DOHH2 (cell line): ENCODE measurements around the gene PPCDC.
"Not testable (repeated sequence)": the region's sequence is repeated elsewhere in the genome, so short reads cannot be mapped to it uniquely, and the experiment has no call there.

Experiments
- H3F3A ChIP-seq: fragments of 200-600 bp; sonication (generic), shearing (Covaris generic); 2 replicates; pipeline ENCODE4 v1.6.0; 2016; ENCODE audit warnings: antibody characterized with exemption, mild to moderate bottlenecking; ENCODE audit not compliant: control insufficient read depth, insufficient read depth
- H3K27ac ChIP-seq: fragments of 200-600 bp; sonication (generic); 2 replicates; pipeline ENCODE4 v1.5.1; 2014; ENCODE audit warnings: low read depth, mild to moderate bottlenecking, low read length, moderate library complexity
- H3K27me3 ChIP-seq: fragments of 200-600 bp; sonication (generic); 2 replicates; pipeline ENCODE4 v1.6.1; 2014; ENCODE audit warnings: mild to moderate bottlenecking, low read length, mixed read lengths; ENCODE audit not compliant: control insufficient read depth
- H3K36me3 ChIP-seq: fragments of 200-600 bp; sonication (generic); 2 replicates; pipeline ENCODE4 v1.6.1; 2014; ENCODE audit warnings: mild to moderate bottlenecking, low read length, moderate library complexity, mixed read lengths; ENCODE audit not compliant: control insufficient read depth
- H3K4me1 ChIP-seq: fragments of 200-600 bp; sonication (generic); 2 replicates; pipeline ENCODE4 v1.6.1; 2014; ENCODE audit warnings: mild to moderate bottlenecking, low read length, mixed read lengths; ENCODE audit not compliant: control insufficient read depth
- H3K4me2 ChIP-seq: fragments of 200-600 bp; sonication (generic); 2 replicates; pipeline ENCODE4 v1.6.0; 2014; ENCODE audit warnings: mild to moderate bottlenecking, low read length, moderate library complexity
- H3K4me3 ChIP-seq: fragments of 200-600 bp; sonication (generic); 2 replicates; pipeline ENCODE4 v1.5.1; 2014; ENCODE audit warnings: mild to moderate bottlenecking, low read length, mixed read lengths
- H3K79me2 ChIP-seq: fragments of 200-600 bp; sonication (generic); 2 replicates; pipeline ENCODE4 v1.6.1; 2014; ENCODE audit warnings: mild to moderate bottlenecking, low read length, mixed read lengths; ENCODE audit not compliant: control insufficient read depth
- H3K9me2 ChIP-seq: fragments of 200-600 bp; sonication (generic); replicated peaks from 2 replicates; pipeline ENCODE4 v1.6.1; 2014; ENCODE audit warnings: mild to moderate bottlenecking, low read length, mixed read lengths; ENCODE audit not compliant: control insufficient read depth
- H3K9me3 ChIP-seq: fragments of 200-600 bp; sonication (generic); 2 replicates; pipeline ENCODE4 v1.6.1; 2014; ENCODE audit warnings: antibody characterized with exemption, low read length, mixed read lengths; ENCODE audit not compliant: control insufficient read depth, insufficient read depth
- H4K20me1 ChIP-seq: fragments of 200-600 bp; sonication (generic); 2 replicates; pipeline ENCODE4 v1.6.0; 2014; ENCODE audit warnings: low read depth, mild to moderate bottlenecking, antibody characterized with exemption, low read length, moderate library complexity; ENCODE audit not compliant: control insufficient read depth, insufficient read depth
- EZH2phosphoT487 ChIP-seq: fragments of 200-600 bp; sonication (generic); IDR thresholded peaks from 2 replicates; pipeline ENCODE4 v1.6.1; 2017; ENCODE audit warnings: borderline replicate concordance, mild to moderate bottlenecking, antibody characterized with exemption, low read length, moderate library complexity, mixed read lengths
- TF ChIP-seq, protein P1 (sequence below): fragments of 200-600 bp; sonication (generic); IDR thresholded peaks from one replicate; pipeline ENCODE4 v1.5.1; 2014; ENCODE audit warnings: antibody characterized with exemption, mild to moderate bottlenecking, low read depth, low read length; ENCODE audit not compliant: poor library complexity, severe bottlenecking

PPCDC gene

GRCh38 chr15:75081150-75081549 is 57.8 kb downstream of the PPCDC start:
- Histone ChIP-seq H3K79me2 (no peaks in the 10 kb centered on the region), H3K36me3 (no peaks in the 10 kb centered on the region), H3F3A (no peaks in the 10 kb centered on the region), H4K20me1 (no peaks in the 10 kb centered on the region), H3K9me3 (peaks cover 7% of the 10 kb centered on the region), H3K4me3 (no peak overlapping the region), H3K4me1 (no peaks in the 10 kb centered on the region), H3K27ac (no peak overlapping the region), H3K27me3 (peaks cover 16% of the 10 kb centered on the region), H3K9me2 (no peaks in the 10 kb centered on the region), H3K4me2 (no peak overlapping the region)
- TF ChIP-seq, protein P1, sequence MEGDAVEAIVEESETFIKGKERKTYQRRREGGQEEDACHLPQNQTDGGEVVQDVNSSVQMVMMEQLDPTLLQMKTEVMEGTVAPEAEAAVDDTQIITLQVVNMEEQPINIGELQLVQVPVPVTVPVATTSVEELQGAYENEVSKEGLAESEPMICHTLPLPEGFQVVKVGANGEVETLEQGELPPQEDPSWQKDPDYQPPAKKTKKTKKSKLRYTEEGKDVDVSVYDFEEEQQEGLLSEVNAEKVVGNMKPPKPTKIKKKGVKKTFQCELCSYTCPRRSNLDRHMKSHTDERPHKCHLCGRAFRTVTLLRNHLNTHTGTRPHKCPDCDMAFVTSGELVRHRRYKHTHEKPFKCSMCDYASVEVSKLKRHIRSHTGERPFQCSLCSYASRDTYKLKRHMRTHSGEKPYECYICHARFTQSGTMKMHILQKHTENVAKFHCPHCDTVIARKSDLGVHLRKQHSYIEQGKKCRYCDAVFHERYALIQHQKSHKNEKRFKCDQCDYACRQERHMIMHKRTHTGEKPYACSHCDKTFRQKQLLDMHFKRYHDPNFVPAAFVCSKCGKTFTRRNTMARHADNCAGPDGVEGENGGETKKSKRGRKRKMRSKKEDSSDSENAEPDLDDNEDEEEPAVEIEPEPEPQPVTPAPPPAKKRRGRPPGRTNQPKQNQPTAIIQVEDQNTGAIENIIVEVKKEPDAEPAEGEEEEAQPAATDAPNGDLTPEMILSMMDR: no peak
- no peak for TF ChIP-seq EZH2phosphoT487

GRCh38 chr15:75082689-75083088 is 59.3 kb downstream of the PPCDC start:
- H3K36me3 ChIP-seq: no peaks in the 10 kb centered on the region
- no peaks in the 10 kb centered on the region for H3K9me3 ChIP-seq
- H3K27me3 ChIP-seq: peaks cover 16% of the 10 kb centered on the region

GRCh38 chr15:75085708-75086107 is 62.3 kb downstream of the PPCDC start:
- H3K9me3 ChIP-seq, H3K27ac ChIP-seq, H3K4me3 ChIP-seq: not testable (repeated sequence)

More at GRCh38 chr15:75082689-75083088, 59.3 kb downstream of the PPCDC start:
- Histone ChIP-seq H3K4me3 (no peak overlapping the region), H3F3A (no peaks in the 10 kb centered on the region), H4K20me1 (no peaks in the 10 kb centered on the region), H3K9me2 (no peaks in the 10 kb centered on the region), H3K4me1 (no peaks in the 10 kb centered on the region), H3K27ac (no peak overlapping the region), H3K4me2 (no peak overlapping the region), H3K79me2 (no peaks in the 10 kb centered on the region)
- no peak for TF ChIP-seq EZH2phosphoT487
- TF ChIP-seq, protein P1: no peak

GRCh38 chr15:75089456-75090387 is 66.3 kb downstream of the PPCDC start:
- no peaks in the 10 kb centered on the region for H3K79me2 ChIP-seq
- no peak overlapping the region for H3K27ac ChIP-seq
- peaks cover 9% of the 10 kb centered on the region for H3K4me1 ChIP-seq
- no peak overlapping the region for H3K4me3 ChIP-seq
- H3K9me2 ChIP-seq: no peaks in the 10 kb centered on the region
- no peaks in the 10 kb centered on the region for H3K36me3 ChIP-seq
- no peak for TF ChIP-seq EZH2phosphoT487
- TF ChIP-seq, protein P1: no peak
- no peaks in the 10 kb centered on the region for H3K9me3 ChIP-seq
- H4K20me1 ChIP-seq: no peaks in the 10 kb centered on the region
- no peak overlapping the region for H3K4me2 ChIP-seq
- H3K27me3 ChIP-seq: no peaks in the 10 kb centered on the region
- H3F3A ChIP-seq: no peaks in the 10 kb centered on the region

More at GRCh38 chr15:75085708-75086107, 62.3 kb downstream of the PPCDC start:
- H3K27me3 ChIP-seq, H3K9me2 ChIP-seq, H3K4me2 ChIP-seq, H3K36me3 ChIP-seq, H4K20me1 ChIP-seq, H3F3A ChIP-seq, H3K79me2 ChIP-seq, H3K4me1 ChIP-seq: not testable (repeated sequence)
